ENCODE data around the gene PIK3C2A.
"Not testable (repeated sequence)": the region's sequence is repeated elsewhere in the genome, so short reads cannot be mapped to it uniquely, and the experiment has no call there.

The PIK3C2A gene, protein sequence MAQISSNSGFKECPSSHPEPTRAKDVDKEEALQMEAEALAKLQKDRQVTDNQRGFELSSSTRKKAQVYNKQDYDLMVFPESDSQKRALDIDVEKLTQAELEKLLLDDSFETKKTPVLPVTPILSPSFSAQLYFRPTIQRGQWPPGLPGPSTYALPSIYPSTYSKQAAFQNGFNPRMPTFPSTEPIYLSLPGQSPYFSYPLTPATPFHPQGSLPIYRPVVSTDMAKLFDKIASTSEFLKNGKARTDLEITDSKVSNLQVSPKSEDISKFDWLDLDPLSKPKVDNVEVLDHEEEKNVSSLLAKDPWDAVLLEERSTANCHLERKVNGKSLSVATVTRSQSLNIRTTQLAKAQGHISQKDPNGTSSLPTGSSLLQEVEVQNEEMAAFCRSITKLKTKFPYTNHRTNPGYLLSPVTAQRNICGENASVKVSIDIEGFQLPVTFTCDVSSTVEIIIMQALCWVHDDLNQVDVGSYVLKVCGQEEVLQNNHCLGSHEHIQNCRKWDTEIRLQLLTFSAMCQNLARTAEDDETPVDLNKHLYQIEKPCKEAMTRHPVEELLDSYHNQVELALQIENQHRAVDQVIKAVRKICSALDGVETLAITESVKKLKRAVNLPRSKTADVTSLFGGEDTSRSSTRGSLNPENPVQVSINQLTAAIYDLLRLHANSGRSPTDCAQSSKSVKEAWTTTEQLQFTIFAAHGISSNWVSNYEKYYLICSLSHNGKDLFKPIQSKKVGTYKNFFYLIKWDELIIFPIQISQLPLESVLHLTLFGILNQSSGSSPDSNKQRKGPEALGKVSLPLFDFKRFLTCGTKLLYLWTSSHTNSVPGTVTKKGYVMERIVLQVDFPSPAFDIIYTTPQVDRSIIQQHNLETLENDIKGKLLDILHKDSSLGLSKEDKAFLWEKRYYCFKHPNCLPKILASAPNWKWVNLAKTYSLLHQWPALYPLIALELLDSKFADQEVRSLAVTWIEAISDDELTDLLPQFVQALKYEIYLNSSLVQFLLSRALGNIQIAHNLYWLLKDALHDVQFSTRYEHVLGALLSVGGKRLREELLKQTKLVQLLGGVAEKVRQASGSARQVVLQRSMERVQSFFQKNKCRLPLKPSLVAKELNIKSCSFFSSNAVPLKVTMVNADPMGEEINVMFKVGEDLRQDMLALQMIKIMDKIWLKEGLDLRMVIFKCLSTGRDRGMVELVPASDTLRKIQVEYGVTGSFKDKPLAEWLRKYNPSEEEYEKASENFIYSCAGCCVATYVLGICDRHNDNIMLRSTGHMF (N-terminal part only)

DNA sequence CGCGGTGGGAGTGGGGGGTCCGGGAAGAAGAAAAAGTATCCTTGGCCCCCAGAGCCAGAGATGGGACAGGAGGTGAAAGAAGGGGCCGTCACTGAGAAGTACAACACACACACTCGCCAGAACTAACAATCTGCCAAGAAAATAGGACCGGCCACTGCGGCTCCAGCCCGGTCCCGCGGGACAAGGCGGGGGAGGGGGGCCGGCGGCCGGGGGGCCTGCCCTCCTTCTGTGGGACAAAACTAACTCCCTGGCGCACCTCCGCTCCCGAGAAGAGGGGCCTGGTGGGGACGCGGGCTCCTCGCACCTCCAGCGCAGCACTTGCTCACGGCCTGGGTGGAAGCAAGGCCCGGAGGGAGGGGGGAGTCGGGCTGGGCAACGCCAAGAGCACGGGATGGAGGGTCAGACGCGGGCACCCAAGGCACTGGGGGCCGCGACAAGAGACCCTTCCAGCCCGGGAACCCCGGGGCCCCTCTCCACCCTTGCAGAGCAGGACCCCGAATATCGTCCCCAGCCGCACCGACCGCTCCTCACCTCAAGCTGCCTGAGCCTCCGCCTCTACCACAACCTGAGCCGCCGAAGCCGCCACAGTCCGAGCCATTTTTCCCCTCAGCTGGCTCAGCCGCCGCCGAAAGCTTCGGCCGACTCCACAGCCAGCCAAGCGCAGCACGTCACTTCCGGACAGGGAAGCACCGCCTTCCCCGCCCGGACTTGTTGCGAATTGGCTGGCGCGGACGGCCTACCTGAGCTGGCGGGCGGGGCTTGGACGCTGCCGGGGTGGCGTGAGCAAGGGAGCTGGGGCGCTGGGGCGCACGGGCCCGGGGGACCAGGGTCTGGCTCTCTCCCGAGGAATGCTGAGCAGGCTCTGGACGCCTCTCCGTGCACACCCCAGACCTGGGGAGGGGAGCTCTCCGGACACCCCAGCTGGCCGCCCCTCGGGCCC, at the start of gene PIK3C2A:
TSS of gene PIK3C2A (minus strand) at position 670 of the 940 bp plus-strand sequence. CDS start 38,245 bp downstream, outside the sequence.
- peak; percentile 92 for DNase-seq

DNA sequence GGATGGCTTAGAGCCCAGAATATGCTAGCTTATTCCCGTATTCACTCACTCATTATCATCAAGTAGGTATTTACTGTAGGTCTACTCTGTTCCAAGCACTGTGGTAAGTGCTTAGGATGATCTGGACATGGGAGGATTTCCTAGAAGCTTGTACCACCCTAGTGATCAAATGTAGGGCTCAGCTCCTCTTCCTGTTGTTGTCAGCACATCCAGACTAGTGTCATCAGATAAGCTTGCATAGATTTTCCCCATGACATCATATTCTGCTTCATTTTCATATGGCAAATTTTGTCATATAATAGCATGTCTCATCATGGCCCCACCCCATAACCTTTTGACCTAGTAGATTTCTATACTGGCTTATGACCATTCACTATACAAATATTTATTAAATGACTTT, 49.4 kb upstream of the PIK3C2A start:
- no peak for DNase-seq

DNA sequence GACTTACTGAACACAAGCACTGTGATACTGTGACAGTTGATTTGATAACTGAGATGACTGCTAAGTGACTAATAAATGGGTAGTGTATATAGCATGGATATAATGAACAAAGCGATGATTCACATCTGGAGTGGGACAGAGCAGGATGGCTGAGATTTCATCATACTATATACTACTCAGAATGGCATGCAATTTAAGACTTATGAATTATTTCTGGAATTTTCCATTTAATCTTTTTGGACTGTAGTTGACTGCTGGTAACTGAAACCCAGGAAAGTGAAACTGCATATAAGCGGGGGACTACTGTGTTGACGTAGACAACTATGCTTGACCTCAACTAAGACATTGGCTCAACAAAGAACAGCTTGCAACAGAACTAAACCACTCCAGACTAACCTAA, 48.7 kb upstream of the PIK3C2A start:
- DNase-seq: no peak

DNA sequence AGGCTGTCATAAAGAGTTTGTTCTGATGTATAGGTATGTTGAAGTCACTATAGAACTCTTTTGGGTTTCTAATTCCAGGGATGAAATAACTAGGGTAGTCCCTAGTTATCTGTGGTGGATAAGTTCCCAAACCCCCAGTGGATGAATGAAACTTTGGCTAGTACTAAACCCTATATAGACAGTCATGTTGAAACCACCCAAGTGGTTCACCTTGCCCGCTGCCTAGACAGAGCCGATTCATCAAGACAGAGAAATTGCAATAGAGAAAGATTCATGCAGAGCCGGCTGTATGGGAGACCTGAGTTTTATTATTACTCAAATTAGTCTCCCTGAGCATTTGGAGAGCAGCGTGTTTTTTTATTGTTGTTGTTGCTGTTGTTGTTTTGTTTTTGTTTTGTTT, 44.9 kb upstream of the PIK3C2A start:
- DNase-seq: no peak

DNA sequence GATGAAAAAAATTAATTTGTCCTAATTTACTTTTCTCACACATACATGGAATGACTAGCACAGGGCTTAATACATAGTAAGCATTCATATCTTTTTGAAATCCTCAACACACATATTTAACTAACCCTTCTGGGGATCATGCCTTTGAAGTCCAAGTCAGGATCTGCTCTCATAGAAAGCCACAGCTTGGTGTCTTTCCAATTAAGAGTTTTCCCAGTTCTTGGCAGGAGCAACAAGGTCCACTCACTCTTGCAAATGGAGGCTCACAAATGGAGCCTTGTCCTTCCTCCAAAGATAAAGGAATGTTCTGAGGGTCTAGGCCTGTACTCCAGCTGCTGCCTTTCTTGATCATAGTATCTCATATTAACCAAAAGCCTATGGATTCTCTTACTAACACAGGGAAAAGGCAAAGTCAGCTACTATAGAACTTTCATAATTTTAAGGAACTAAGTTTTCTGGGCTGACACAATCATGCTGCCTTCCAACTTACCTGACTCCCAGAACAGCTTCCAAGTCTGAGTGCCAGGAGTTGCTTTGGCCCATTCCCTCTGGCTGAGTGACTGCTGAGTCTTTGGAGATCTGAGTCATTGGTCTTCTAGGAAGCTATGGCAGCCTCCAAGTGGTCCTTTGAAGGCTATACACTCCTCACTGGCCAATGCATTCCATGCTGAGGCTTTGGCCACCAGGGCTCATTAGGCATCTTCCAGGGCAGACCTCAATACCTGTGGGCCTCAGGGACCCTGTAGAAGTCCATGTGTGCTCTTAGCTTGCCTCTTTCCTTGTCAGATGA, 43.0 kb upstream of the PIK3C2A start:
- no peak for DNase-seq

DNA sequence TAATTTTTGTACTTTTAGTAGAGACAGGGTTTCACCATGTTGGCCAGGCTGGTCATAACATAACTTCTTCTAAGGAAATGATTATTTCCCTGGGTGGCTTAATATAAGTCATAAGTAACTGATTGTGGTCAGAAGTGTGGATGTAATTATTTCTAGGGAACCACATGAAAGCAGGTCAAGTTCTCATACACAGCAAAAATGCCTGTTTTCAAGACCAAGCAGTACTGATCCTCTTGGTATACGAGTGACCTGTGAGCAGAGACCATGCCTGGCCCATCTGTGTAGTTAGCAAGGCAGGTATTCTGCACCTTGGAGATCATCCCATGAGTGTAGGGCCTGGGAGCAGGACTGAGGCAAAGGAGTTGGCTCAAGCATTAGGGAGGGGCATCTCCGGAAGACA, 36.3 kb upstream of the PIK3C2A start:
- DNase-seq: no peak

DNA sequence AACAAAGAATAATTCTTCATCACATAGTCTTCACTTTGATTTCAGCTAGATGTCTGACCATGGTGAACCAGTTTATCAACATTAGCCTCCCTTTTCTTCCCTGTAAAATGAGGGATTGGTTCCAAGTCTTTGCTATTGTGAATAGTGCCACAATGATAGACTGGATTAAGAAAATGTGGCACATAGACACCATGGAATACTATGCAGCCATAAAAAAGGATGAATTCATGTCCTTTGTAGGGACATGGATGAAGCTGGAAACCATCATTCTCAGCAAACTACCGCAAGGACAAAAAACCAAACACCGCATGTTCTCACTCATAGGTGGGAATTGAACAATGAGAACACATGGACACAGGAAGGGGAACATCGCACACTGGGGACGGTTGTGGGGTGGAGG, 35.2 kb upstream of the PIK3C2A start:
- DNase-seq: not testable (repeated sequence)

DNA sequence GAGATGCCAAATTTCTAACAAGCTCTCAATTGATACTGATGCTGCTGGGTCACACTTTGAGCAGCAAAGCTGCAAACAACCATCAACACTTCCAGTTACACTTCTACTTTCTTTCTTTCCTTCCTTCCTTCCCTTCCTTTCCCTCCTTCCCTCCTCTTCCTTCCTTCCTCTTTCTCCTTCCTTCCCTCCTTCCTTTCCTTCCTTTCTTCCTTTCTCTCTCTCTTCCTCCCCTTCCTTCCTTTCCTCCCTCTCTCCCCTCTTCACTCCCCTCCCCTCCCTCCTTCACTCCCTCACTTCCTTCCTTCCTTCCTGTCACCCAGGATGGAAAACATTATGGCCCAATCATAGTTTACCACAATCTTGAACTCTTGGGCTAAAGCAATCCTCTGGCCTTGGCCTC, 33.0 kb upstream of the PIK3C2A start:
- DNase-seq: no peak

DNA sequence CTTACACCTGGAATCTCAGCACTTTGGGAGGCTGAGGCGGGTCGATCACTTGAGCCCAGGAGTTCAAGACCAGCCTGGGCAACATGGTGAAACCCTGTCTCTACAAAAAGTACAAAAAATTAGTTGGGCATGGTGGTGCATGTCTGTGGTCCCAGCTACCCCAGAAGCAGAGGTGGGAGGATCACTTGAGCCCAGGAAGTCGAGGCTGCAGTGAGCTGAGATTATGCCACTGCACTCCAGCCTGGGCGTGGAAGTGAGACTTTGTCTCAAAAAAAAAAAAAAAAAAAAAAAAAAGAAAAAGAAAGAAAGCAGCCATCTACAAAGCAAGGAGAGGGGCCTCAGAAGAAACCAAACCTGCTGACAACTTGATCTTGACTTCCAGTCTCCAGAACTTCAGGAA, 32.1 kb upstream of the PIK3C2A start:
- not testable (repeated sequence) for DNase-seq

DNA sequence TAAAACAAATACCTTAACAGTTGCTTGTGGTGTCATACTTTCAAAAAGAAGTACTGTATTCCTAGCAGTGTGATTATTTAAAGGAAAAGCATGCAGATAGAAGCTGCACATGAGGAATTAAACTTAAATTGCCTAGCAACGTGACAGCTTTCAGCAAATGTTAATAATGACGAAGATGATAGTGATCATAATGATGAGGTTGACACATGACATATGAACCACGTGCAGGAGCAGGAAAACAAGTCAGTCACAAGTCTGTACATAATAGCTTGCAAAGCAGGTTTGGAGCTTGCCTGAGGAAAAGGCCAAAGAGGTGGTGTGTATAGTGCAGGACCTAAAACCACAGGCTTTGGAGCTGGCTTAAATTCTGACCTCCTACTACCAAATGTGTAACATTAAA, 30.6 kb upstream of the PIK3C2A start:
- DNase-seq: no peak

DNA sequence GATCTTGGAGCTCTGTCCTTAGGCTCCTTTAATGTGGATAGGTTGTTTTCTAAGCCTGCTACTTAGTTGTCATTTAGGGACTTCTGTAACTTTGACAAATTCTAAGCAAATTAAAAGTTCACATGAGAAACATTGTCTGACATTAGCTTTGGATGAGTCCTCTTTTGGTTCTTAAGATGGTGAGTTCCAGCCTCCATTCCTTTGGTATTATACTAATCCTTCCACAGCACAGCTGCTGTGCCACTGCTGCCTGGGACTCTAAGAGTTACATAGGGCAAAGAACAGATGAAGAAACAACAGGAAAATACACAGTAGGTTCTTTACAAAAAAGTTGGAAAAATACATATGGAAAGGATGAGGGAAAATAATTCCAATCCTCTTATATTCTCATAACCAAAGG, 25.3 kb upstream of the PIK3C2A start:
- DNase-seq: no peak

DNA sequence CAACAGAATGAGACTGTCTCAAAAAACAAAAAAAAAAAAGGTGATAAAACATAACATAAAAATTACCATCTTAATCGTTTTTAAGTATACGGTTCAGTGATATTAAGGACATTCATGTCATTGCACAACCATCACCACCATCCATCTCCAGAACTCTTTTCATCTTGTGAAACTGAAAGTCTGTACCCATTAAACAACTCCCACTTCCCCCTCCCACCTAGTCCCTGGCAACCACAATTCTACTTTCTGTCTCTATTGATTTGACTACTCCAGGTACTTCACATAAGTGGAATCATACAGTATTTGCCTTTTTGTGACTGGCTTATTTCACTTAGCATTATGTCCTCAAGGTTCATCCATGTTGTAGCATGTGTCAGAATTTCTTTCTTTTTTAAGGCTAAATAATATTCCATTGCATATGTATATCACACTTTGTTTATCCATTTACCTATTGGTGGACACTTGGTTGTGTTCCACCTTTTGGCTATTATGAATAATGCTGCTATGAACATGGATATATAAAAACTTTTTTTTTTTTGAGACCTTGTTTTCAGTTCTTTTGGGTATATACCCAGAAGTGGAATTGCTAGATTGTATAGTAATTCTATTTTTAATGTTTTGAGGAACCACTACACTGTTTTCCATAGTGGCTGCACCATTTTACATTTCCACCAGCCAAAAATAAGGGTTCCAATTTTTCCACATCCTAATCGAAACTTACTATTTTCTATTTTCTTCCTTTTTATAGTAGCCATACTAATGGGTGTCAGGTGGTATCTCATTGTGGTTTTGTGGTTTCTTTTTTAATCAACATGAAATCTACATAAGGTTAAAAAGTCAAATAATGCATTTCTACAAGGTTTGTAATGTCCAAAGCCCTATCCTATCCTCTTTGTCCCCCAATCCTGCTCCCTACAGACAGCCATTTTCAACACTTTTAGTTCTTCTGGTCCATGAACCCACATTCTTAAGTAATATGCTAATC, 23.4 kb upstream of the PIK3C2A start:
- no peak for DNase-seq

DNA sequence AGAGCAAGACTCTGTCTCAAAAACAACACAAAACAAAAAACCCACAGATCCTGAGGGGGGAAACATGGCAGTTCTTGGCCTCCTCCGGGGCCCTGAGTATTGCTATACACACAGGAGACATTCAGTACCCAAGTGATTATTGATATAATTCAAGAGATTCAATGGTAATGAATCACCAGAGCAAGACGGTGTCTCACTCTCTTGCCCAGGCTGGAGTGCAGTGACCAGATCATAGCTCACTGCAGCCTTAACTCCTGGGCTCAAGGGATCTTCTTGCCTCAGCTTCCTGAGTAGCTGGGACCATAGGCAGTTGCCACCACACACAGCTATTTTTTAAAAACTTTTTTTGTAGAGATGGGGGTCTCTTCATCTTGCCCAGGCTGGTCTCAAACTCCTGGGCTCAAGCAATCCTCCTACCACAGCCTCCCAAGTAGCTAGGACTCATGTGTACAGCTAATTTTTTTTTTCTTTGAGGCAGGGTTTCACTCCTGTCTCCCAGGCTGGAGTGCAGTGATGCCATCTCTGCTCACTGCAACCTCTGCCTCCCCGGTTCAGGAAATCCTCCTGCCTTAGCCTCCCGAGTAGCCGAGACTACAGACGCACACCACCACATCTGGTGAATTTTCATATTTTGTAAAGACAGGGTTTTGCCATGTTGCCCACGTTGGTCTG, 21.8 kb upstream of the PIK3C2A start:
- no peak for DNase-seq

DNA sequence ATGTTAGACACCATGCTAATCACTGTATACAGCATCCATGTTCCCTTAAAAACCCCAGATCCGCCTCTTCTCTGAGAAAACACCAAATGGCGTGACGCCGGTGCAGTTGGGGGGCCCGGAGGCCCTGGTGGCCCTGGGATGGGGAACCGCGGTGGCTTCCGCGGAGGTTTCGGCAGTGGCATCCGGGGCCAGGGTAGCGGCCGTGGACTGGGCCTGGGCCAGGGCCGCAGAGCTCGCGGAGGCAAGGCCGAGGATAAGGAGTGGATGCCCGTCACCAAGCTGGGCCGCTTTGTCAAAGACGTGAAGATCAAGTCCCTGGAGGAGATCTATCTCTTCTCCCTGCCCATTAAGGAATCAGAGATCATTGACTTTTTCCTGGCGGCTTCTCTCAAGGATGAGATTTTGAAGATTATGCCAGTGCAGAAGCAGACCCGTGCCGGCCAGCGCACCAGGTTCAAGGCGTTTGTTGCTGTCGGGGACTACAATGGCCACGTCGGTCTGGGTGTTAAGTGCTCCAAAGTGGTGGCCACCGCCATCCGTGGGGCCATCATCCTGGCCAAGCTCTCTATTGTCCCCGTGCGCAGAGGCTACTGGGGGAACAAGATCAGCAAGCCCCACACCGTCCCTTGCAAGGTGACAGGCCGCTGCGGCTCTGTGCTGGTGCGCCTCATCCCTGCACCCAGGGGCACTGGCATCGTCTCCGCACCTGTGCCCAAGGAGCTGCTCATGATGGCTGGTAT, 20.6 kb upstream of the PIK3C2A start:
- DNase-seq: not testable (repeated sequence)

DNA sequence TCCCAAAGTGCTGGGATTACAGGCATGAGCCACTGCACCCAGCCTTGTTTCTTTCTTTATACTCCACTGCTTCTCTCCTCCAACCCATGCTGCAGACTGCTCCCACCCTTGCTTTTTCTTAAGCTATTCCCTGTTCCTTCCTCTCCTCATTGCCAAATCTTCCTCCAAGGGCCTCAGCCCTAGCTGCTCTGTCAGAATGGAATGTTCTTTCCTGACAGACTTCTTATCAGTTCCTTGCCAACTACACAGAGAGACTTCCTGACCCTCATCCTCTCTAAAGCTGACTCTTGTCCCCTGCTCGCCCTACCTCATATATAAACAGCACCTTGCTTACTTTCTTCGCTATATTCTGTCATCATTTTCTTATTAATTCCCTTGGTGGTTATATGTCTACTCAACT, 16.9 kb upstream of the PIK3C2A start:
- DNase-seq: no peak

DNA sequence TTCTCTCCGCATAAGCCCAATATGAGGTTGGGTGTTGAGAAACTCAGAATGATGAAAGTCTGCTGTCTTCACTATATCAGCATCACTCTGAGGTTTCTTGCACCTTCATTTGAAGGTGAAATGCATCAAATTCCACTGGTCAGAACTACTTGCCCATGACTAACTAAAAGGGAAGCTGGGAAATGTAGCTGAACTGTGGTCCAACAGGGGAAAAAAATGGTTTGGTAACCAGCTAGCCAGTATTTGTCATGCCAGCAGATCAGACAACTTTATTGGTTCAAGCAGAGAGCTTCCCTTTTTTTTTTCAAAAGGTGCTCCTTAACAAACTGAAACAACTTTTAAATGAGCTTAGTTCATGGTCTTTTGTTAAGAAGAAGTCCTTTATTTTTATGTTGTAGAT, 14.2 kb upstream of the PIK3C2A start:
- no peak for DNase-seq

DNA sequence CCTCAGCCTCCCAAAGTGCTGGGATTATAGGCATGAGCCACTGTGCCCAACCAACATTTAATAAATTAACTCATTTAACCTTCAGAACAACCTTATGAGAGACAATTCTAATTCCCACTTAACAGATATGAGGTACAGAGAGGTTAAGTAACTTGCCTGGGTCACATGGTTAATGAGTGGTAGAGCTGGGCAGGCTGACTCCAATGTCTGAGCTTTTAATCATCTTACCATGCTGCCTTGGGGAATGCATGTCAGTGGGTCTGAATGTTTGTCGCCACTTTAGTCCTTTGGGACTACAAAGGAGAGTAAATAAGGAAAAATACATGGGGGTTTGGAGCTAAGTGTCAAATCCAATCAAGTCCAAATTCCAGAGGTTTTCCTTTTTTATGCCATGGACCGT, 11.2 kb upstream of the PIK3C2A start:
- no peak for DNase-seq

DNA sequence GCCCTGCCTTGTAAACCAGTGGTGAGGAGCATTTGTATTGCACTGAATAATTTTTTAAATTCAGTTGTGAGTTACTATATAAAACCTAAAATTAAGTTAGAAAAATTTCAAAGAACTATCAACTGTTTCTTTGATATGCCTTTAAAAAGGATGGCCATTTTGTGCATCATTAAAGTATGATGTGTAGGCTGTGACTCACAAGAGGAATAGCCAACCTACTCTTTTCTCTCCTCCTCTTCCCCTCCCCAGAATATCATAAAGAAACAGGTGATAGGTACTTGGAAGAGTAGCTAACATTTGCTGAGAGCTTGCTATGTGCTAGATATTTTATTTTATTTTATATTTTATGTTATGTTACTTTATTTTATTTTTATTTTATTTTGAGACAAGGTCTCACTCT, 10.6 kb upstream of the PIK3C2A start:
- DNase-seq: no peak

DNA sequence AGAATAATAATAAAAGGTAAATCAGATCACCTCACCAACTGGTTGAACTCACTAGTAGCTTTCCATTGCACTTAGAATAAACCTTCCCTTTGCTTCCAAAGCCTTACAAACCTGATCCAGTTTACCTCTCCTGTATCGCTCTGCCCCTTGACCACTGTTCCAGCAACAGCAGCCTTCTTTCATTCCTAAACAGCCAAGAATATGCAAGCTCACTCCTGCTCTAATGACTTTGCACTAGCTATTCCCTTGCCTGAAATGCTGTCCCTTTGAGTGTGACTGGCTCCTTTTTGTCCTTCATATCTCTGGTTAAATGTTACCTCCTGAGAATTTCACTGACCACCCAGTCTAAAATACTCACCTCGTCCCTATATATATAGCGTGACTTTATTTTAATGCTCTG, 9.6 kb upstream of the PIK3C2A start:
- no peak for DNase-seq
